22Rv1 (cell line): ENCODE results near the gene CCDC32.

Experiments
- H3K27ac ChIP-seq: fragments of 450-650 bp; 2 replicates; pipeline ENCODE4 v1.5.1; 2017
- ZFX ChIP-seq: fragments of 450-650 bp; IDR thresholded peaks from 2 replicates; pipeline ENCODE4 v1.6.1; 2017; ENCODE audit warnings: antibody characterized with exemption, borderline replicate concordance
- TF ChIP-seq, protein P1 (sequence below): fragments of 450-650 bp; IDR thresholded peaks from 2 replicates; pipeline ENCODE4 v1.5.1; 2017; ENCODE audit warnings: mild to moderate bottlenecking

Gene CCDC32

DNA sequence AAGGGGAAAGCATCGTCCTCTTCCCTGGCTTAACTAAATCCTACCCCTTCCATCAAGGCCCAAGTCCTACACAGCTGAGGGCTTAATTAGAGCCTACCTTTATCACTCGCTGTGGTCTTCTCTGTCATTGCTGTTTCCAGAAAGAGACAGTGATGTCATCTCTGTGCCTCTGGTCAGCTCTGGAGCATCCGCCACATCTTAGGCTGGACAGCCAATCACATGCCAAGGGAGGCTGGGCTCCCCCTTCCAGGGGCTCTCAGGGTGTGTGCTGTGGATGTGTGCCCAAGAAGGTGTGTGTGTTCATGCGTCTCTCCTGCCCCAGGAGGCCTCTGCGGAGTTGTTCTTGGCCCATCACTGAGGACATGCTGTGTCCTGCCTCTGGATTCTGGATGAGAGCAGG lies 51.2 kb downstream of the CCDC32 start:
- TF ChIP-seq ZFX, result no peak
- TF ChIP-seq, protein P1, sequence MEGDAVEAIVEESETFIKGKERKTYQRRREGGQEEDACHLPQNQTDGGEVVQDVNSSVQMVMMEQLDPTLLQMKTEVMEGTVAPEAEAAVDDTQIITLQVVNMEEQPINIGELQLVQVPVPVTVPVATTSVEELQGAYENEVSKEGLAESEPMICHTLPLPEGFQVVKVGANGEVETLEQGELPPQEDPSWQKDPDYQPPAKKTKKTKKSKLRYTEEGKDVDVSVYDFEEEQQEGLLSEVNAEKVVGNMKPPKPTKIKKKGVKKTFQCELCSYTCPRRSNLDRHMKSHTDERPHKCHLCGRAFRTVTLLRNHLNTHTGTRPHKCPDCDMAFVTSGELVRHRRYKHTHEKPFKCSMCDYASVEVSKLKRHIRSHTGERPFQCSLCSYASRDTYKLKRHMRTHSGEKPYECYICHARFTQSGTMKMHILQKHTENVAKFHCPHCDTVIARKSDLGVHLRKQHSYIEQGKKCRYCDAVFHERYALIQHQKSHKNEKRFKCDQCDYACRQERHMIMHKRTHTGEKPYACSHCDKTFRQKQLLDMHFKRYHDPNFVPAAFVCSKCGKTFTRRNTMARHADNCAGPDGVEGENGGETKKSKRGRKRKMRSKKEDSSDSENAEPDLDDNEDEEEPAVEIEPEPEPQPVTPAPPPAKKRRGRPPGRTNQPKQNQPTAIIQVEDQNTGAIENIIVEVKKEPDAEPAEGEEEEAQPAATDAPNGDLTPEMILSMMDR, result no peak
- no peak overlapping the region for H3K27ac ChIP-seq

DNA sequence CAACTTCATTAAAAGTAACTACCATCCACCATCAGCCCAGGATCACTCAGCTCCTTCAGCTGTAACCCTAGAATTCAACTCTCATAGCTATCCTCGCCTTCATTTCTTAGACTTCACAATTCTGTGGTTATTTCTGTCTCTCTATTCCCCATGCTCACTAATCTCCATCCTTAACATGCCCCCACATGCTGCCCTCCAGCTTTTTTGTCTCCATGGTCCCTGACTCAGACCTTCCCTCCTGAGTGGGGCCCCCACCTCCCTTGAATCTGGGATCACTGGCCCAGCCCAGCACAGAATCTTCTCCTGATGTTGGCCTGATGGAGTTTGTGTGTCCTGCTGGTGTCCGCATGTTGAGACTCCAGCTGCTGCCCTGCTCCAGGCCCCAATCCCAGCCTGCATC lies 52.4 kb downstream of the CCDC32 start:
- peak overlapping the region; percentile 64 for H3K27ac ChIP-seq
- TF ChIP-seq, protein P1, result no peak
- no peak for TF ChIP-seq ZFX

DNA sequence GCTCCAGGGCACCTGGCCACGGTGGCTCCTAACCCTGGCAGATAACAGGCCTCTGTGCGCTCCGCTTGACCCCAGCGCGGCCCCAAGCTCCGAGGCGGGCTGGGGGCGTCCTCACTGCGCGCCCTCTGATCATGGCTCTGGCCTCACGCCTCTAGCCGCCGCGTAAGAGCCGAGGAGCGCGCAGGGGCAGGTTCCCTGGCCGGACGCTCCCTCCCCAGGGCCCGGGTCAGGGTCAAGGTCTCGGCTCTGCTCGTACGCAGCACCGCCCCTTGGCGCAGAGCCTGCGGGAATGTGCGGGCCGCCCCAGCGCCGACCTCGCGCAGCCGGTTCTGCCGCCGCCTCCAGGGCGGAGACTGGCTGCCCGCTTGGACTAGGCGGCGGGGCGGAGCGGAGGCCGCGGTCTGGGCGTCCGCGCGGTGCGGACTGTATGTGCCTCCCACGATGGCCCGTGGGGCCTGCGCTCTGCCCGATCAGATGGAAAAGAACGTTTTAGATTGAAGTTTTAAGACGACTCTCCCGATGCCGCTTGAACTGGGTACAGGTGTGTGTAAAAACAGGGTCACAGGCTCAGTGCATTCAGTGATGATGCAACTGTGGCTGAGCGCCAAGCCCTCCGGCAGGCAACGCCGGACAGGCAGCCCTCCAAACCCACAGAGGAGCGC lies 53.2 kb downstream of the CCDC32 start:
- no peak for TF ChIP-seq ZFX
- TF ChIP-seq, protein P1, result no peak
- peak overlapping the region; percentile 64 for H3K27ac ChIP-seq

DNA sequence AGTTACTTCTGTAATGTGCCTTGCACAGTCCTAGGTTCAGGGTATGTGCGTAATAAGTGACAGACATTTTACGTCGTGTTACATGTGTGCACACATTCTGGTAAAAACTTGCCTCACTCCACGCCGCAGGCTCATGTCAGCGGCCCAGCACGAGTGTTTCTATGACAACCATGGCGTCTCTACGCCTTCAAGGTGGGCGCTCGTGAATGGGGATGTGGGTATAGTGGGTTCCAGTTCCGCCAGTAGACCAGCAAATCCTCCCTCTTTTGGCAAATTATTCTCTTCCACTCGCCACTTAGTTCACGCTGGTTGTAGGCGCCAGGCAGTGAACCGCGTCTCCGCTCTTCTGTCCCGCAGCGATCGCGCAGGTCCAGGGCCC lies 53.8 kb downstream of the CCDC32 start:
- peak overlapping the region; percentile 64 for H3K27ac ChIP-seq
- TF ChIP-seq, protein P1, result no peak
- no peak for TF ChIP-seq ZFX

DNA sequence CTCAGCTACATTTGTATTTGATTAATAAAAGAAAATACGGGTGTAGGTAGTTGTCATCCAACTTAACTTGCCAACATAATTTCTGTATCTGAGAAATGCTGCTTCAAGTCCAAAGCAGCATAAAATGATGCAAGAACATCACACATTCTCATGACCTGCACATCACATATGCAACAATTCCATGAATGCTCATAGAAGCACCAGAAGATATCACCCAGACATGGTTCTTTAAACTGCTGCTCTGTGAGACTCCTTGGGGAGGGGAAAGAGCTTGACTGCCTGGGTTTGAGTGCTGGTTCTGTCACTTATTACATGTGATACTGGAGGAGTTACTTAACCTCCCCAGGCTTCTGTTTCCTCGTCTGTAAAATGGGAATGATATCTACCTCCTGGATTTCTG lies 54.6 kb downstream of the CCDC32 start:
- H3K27ac ChIP-seq, result peak overlapping the region; percentile 64; the same call in 1 of the 2 replicates
- TF ChIP-seq, protein P1, result no peak
- no peak for TF ChIP-seq ZFX

DNA sequence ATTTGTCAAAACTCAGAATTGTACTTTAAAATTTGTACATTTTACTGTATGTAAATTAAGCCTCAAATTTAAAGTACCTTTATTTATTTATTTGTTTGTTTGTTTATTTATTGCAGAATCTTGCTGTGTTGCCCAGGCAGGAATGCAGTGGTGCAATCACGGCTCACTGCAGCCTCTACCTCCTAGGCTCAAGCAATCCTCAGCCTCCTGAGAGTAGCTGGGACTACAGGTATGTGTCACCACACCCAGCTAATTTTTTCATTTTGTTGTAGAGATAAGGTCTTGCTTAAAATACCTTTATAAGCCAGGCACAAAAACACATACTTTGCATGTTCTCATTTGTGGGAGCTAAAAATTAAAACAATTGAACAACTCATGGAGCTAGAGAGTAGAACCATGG lies 56.6 kb downstream of the CCDC32 start:
- TF ChIP-seq, protein P1, result no peak
- no peak for TF ChIP-seq ZFX
- H3K27ac ChIP-seq, result no peak overlapping the region

DNA sequence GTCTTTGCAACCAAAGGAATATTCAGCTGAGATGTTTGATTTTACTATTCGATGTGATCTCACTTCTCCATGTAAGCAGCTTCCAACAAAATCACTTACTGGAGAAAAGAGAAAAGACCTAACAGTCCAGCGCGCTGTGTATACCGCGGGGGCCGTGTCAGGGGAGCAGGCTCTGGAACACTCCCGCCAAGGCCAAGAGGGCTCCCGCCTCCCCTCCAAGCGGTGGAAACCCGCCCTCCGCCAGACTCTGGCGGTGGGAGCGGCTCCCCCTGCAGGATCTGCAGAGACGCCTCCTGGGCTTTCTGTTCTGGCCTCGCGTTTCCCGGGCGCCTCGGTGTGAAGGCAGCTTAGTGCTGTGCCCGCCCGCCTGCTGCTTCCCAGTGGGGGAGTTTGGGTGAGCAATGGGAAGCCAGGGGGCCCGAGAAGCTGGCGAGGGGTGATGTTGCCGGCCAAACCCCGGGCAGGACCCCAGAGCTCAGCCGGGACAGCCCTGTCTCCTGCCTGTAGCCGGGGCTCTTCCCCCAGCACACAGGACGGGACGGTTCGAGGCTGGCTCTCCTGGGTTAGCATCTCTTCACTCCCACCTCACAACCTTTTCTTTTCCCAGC lies 57.8 kb downstream of the CCDC32 start:
- H3K27ac ChIP-seq, result no peak overlapping the region
- TF ChIP-seq ZFX, result no peak
- TF ChIP-seq, protein P1, result peak; percentile 89
